Smooth muscle cell (in vitro differentiated cells): Measurements from ENCODE around the gene CACNA2D3. TPM values are rescaled to one million over a fixed set of nuclear protein-coding genes. Genes with fewer than 3 reads are reported as not detected.

Experiments used
- DNase-seq: peaks from one replicate; lab custom pipeline; 2025; ENCODE audit not compliant: unreplicated experiment; lab: John Stamatoyannopoulos, UW
- H2AFZ ChIP-seq: fragments of 200-600 bp; sonication (generic); 2 replicates; pipeline ENCODE4 v1.6.0; 2016; ENCODE audit warnings: antibody characterized with exemption, low read depth, mild to moderate bottlenecking
- H3F3A ChIP-seq: fragments of 200-600 bp; sonication (generic); 2 replicates; pipeline ENCODE4 v1.6.0; 2017; ENCODE audit warnings: antibody characterized with exemption, low read depth
- H3K27ac ChIP-seq: fragments of 200-600 bp; sonication (generic); 2 replicates; pipeline ENCODE4 v1.5.1; 2016; ENCODE audit warnings: low read depth, mild to moderate bottlenecking
- H3K27me3 ChIP-seq: fragments of 200-600 bp; sonication (generic); 2 replicates; pipeline ENCODE4 v1.6.1; 2016; ENCODE audit warnings: low read depth, mild to moderate bottlenecking
- H3K36me3 ChIP-seq: fragments of 200-600 bp; sonication (generic); 2 replicates; pipeline ENCODE4 v1.5.1; 2016; ENCODE audit warnings: low read depth
- H3K4me1 ChIP-seq: fragments of 200-600 bp; sonication (generic); 2 replicates; pipeline ENCODE4 v1.5.1; 2016; ENCODE audit warnings: low read depth
- H3K4me2 ChIP-seq: fragments of 200-600 bp; sonication (generic); 2 replicates; pipeline ENCODE4 v1.6.0; 2016; ENCODE audit warnings: mild to moderate bottlenecking
- H3K4me3 ChIP-seq: fragments of 200-600 bp; sonication (generic); 2 replicates; pipeline ENCODE4 v1.5.1; 2016; ENCODE audit warnings: mild to moderate bottlenecking
- H3K79me2 ChIP-seq: fragments of 200-600 bp; sonication (generic); 2 replicates; pipeline ENCODE4 v1.6.0; 2016; ENCODE audit warnings: low read depth, mild to moderate bottlenecking
- H3K9ac ChIP-seq: fragments of 200-600 bp; sonication (generic); 2 replicates; pipeline ENCODE4 v1.6.0; 2016; ENCODE audit warnings: low read depth
- H3K9me3 ChIP-seq: fragments of 200-600 bp; sonication (generic); replicated peaks from 2 replicates; pipeline ENCODE4 v1.5.1; 2016; ENCODE audit warnings: low read depth
- H4K20me1 ChIP-seq: fragments of 200-600 bp; sonication (generic); 2 replicates; pipeline ENCODE4 v1.6.0; 2016; ENCODE audit warnings: low read depth
- CTCF ChIP-seq: fragments of 200-600 bp; sonication (generic); IDR thresholded peaks from 2 replicates; pipeline ENCODE4 v1.5.1; 2017; ENCODE audit warnings: borderline replicate concordance, mild to moderate bottlenecking, antibody characterized with exemption; ENCODE audit not compliant: insufficient read depth, poor library complexity, severe bottlenecking
- WGBS: methylation state at CpG from one replicate; pipeline ENCODE4 v1.1.7; 2016; ENCODE audit warnings: low lambda C conversion rate; 5-methylcytosine and 5-hydroxymethylcytosine counted together
- polyA plus RNA-seq: library from polyadenylated mRNA; unstranded; fragments of >200 nt; fragmentation: Nextera tagmentation; extraction: Ambion mirVana; gene quantifications from 2 replicates; pipeline ENCODE4 v1.2.1, GENCODE V29; 2016
- total RNA-seq: library from RNA; depleted of rRNA; stranded (reverse); fragments of >200 nt; gene quantifications from 2 replicates; pipeline ENCODE4 v1.2.3, GENCODE V29; 2014

CACNA2D3 gene
- total and polyA plus RNA-seq, 2 experiments from 2014 or later, result 0.15 to 0.90 TPM

GRCh38 chr3:54619531-54619930, 497.2 kb downstream of the CACNA2D3 start:
- H3F3A ChIP-seq, result no peaks in the 10 kb centered on the region
- H4K20me1 ChIP-seq, result no peaks in the 10 kb centered on the region
- no peak overlapping the region for H3K4me2 ChIP-seq
- no peak overlapping the region for H2AFZ ChIP-seq
- no peaks in the 10 kb centered on the region for H3K9me3 ChIP-seq
- no peak for TF ChIP-seq CTCF
- H3K9ac ChIP-seq, result no peak overlapping the region
- no peaks in the 10 kb centered on the region for H3K79me2 ChIP-seq
- no peaks in the 10 kb centered on the region for H3K27me3 ChIP-seq
- no peak for DNase-seq
- 83% methylated on average over 3 of the region's 3 CpGs for WGBS
- no peaks in the 10 kb centered on the region for H3K36me3 ChIP-seq
- no peaks in the 10 kb centered on the region for H3K4me1 ChIP-seq
- H3K27ac ChIP-seq, result no peak overlapping the region
- no peak overlapping the region for H3K4me3 ChIP-seq

DNA sequence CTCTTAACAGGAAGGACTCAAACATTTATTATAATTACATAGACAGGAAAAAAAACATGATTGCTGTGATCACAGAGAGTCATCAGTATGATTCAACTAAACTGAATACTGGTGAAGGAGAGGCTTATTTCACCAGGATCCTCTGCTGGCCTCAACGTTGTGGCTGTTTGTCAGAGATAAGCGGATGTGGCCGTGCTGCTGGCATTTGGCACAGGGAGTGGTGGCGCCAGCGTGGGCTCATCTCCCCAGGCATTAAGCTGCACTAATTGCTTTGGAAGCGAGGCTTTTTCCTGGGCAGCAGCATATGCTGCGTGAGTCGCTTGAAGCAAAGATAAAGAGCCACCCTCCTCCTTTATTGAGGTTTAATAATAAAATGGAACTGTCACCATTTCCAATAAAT, 498.8 kb downstream of the CACNA2D3 start:
- TF ChIP-seq CTCF, result no peak
- no peak overlapping the region for H3K27ac ChIP-seq
- no peaks in the 10 kb centered on the region for H3F3A ChIP-seq
- H3K27me3 ChIP-seq, result no peaks in the 10 kb centered on the region
- H3K4me1 ChIP-seq, result no peaks in the 10 kb centered on the region
- H3K79me2 ChIP-seq, result no peaks in the 10 kb centered on the region
- H3K9me3 ChIP-seq, result no peaks in the 10 kb centered on the region
- no peak overlapping the region for H3K4me3 ChIP-seq
- no peak overlapping the region for H3K9ac ChIP-seq
- H2AFZ ChIP-seq, result no peak overlapping the region
- WGBS, result 75% methylated on average over 8 of the region's 8 CpGs
- DNase-seq, result no peak
- H3K36me3 ChIP-seq, result no peaks in the 10 kb centered on the region
- H3K4me2 ChIP-seq, result no peak overlapping the region
- no peaks in the 10 kb centered on the region for H4K20me1 ChIP-seq

GRCh38 chr3:54622678-54623077, 500.3 kb downstream of the CACNA2D3 start:
- TF ChIP-seq CTCF, result no peak
- H3K36me3 ChIP-seq, result no peaks in the 10 kb centered on the region
- H3K27ac ChIP-seq, result no peak overlapping the region
- H3K27me3 ChIP-seq, result no peaks in the 10 kb centered on the region
- no peak overlapping the region for H2AFZ ChIP-seq
- WGBS, result 98% methylated on average over 11 of the region's 11 CpGs
- H3K9me3 ChIP-seq, result no peaks in the 10 kb centered on the region
- no peaks in the 10 kb centered on the region for H3K79me2 ChIP-seq
- H4K20me1 ChIP-seq, result no peaks in the 10 kb centered on the region
- no peaks in the 10 kb centered on the region for H3K4me1 ChIP-seq
- H3K4me3 ChIP-seq, result no peak overlapping the region
- no peak overlapping the region for H3K9ac ChIP-seq
- H3F3A ChIP-seq, result no peaks in the 10 kb centered on the region
- no peak for DNase-seq
- H3K4me2 ChIP-seq, result no peak overlapping the region
